Parathyroid adenoma (tissue), 2 donors: ENCODE data around the gene PEX6.
"Not testable (repeated sequence)": the region's sequence is repeated elsewhere in the genome, so short reads cannot be mapped to it uniquely, and the experiment has no call there.

ENCODE experiments used
- H2AFZ ChIP-seq: fragments of 300-600 bp; sonication (generic); one replicate; pipeline ENCODE4 v1.7.0; 2017; ENCODE audit warnings: antibody characterized with exemption, mild to moderate bottlenecking
- H3K27ac ChIP-seq: fragments of 300-600 bp; sonication (generic); one replicate; pipeline ENCODE4 v1.7.0; 2017
- H3K27me3 ChIP-seq: fragments of 300-600 bp; sonication (generic); one replicate; pipeline ENCODE4 v1.7.0; 2017; ENCODE audit warnings: low read length; ENCODE audit not compliant: control insufficient read depth, insufficient read depth
- H3K36me3 ChIP-seq: fragments of 300-600 bp; sonication (generic); one replicate; pipeline ENCODE4 v1.7.0; 2017; ENCODE audit warnings: low read length; ENCODE audit not compliant: control insufficient read depth, insufficient read depth
- H3K4me1 ChIP-seq: fragments of 300-600 bp; sonication (generic); one replicate; pipeline ENCODE4 v1.7.0; 2017; ENCODE audit warnings: control low read depth
- H3K4me2 ChIP-seq: fragments of 300-600 bp; sonication (generic); one replicate; pipeline ENCODE4 v1.7.0; 2017; ENCODE audit warnings: low read length
- H3K4me3 ChIP-seq: fragments of 300-600 bp; sonication (generic); one replicate; pipeline ENCODE4 v1.7.0; 2017; ENCODE audit warnings: low read depth, low read length
- H3K79me2 ChIP-seq: fragments of 300-600 bp; sonication (generic); one replicate; pipeline ENCODE4 v1.7.0; 2017; ENCODE audit warnings: control low read depth
- H3K9ac ChIP-seq: fragments of 300-600 bp; sonication (generic); one replicate; pipeline ENCODE4 v1.7.0; 2017; ENCODE audit warnings: mild to moderate bottlenecking
- H3K9me3 ChIP-seq: fragments of 300-600 bp; sonication (generic); one replicate; pipeline ENCODE4 v1.7.0; 2017; ENCODE audit warnings: low read length; ENCODE audit not compliant: control insufficient read depth
- CTCF ChIP-seq: fragments of 300-600 bp; sonication (generic); IDR thresholded peaks from one replicate; pipeline ENCODE4 v1.7.0; 2017; ENCODE audit warnings: antibody characterized with exemption, mild to moderate bottlenecking
- donor health status: primary hyperparathyroidism.

Gene PEX6

GRCh38 chr6:43005844-43006243 lies 26.9 kb upstream of the PEX6 start:
- H3K27ac ChIP-seq, result no peak overlapping the region
- H3K27me3 ChIP-seq, result no peaks in the 10 kb centered on the region
- H2AFZ ChIP-seq, result no peak overlapping the region
- no peak overlapping the region for H3K4me2 ChIP-seq
- TF ChIP-seq CTCF, result no peak
- H3K4me1 ChIP-seq, result no peaks in the 10 kb centered on the region
- H3K79me2 ChIP-seq, result peaks cover 2% of the 10 kb centered on the region
- H3K36me3 ChIP-seq, result no peaks in the 10 kb centered on the region
- H3K9ac ChIP-seq, result no peak overlapping the region
- H3K4me3 ChIP-seq, result no peak overlapping the region
- H3K9me3 ChIP-seq, result no peaks in the 10 kb centered on the region

GRCh38 chr6:43001843-43002242 lies 22.9 kb upstream of the PEX6 start:
- no peaks in the 10 kb centered on the region for H3K9me3 ChIP-seq
- no peaks in the 10 kb centered on the region for H3K4me1 ChIP-seq
- no peak for TF ChIP-seq CTCF
- no peaks in the 10 kb centered on the region for H3K27me3 ChIP-seq
- no peak overlapping the region for H3K4me2 ChIP-seq
- H3K27ac ChIP-seq, result no peak overlapping the region
- no peak overlapping the region for H3K4me3 ChIP-seq
- peaks cover 17% of the 10 kb centered on the region for H3K79me2 ChIP-seq
- no peak overlapping the region for H3K9ac ChIP-seq
- H3K36me3 ChIP-seq, result no peaks in the 10 kb centered on the region
- H2AFZ ChIP-seq, result no peak overlapping the region

DNA sequence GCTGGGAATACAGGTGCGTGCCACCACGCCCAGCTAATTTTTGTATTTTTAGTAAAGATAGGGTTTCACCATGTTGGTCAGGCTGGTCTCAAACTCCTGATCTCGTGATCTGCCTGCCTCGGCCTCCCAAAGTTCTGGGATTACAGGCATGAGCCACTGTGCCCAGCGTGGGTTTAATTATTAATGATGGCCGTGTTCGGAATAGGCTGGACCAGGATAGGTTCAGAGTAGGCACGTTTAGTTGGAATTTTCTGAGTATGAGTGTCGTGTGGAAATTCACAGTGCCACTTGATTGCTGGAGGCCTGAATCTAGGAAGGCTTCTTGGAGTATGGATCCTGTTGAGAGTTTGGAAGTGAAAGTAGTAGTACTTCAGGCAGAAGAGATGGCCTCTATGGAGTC lies 19.2 kb upstream of the PEX6 start:
- not testable (repeated sequence) for H3K27ac ChIP-seq, H3K27me3 ChIP-seq, H2AFZ ChIP-seq, H3K36me3 ChIP-seq, H3K9me3 ChIP-seq, H3K9ac ChIP-seq, H3K4me3 ChIP-seq, H3K4me1 ChIP-seq, H3K4me2 ChIP-seq
- peaks cover 17% of the 10 kb centered on the region for H3K79me2 ChIP-seq

DNA sequence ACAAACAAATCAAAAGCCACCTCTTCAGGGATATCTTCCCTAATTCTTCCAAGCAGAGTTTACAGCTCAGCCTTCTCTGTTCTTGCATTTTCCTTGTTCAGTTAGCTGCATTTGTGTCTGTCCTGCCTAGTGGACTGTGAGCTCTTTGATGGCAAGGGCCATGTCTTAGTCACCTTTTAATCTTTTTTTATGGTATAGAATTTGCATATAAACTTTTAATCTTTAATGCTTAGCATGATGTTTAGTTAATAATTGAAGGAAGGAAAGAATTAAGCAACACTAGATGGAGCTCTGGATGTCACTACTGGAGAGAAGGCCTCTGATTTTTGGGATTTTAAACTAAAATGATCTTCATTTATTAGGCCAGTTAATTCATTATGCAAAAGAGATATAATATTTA lies 17.5 kb upstream of the PEX6 start:
- no peaks in the 10 kb centered on the region for H3K4me1 ChIP-seq
- no peaks in the 10 kb centered on the region for H3K9me3 ChIP-seq
- H3K36me3 ChIP-seq, result no peaks in the 10 kb centered on the region
- no peak overlapping the region for H2AFZ ChIP-seq
- H3K4me2 ChIP-seq, result no peak overlapping the region
- no peaks in the 10 kb centered on the region for H3K27me3 ChIP-seq
- no peak overlapping the region for H3K27ac ChIP-seq
- no peak overlapping the region for H3K4me3 ChIP-seq
- no peak for TF ChIP-seq CTCF
- H3K79me2 ChIP-seq, result peaks cover 14% of the 10 kb centered on the region
- no peak overlapping the region for H3K9ac ChIP-seq

- H3K27me3 ChIP-seq, result no peaks in the 10 kb centered on the region
- H3K9me3 ChIP-seq, result no peaks in the 10 kb centered on the region
- H3K9ac ChIP-seq, result no peak overlapping the region
- H3K4me3 ChIP-seq, result no peak overlapping the region
- H2AFZ ChIP-seq, result no peak overlapping the region
- TF ChIP-seq CTCF, result no peak
- no peaks in the 10 kb centered on the region for H3K36me3 ChIP-seq
- no peak overlapping the region for H3K27ac ChIP-seq
- H3K79me2 ChIP-seq, result peaks cover 7% of the 10 kb centered on the region
- no peak overlapping the region for H3K4me2 ChIP-seq
- no peaks in the 10 kb centered on the region for H3K4me1 ChIP-seq
Measured at GRCh38 chr6:42993445-42993844, 14.5 kb upstream of the PEX6 start.
